Esophagus squamous epithelium (tissue), 5 donors: Measurements from ENCODE around the gene TMEM263. TPM values are rescaled to one million over a fixed set of nuclear protein-coding genes. Genes with fewer than 3 reads are reported as not detected.

Source experiments
- DNase-seq: peaks from one replicate; lab custom pipeline; 2025; lab: John Stamatoyannopoulos, UW
- H3K27ac ChIP-seq, 4 donors: fragments of 200-600 bp; sonication (generic); one replicate each; pipeline ENCODE4 v1.5.1; 2016 to 2019; ENCODE audit warnings: mild to moderate bottlenecking in 1 of 4
- H3K27me3 ChIP-seq, 4 donors: fragments of 200-600 bp; sonication (generic); 1 replicate in 3 of 4; 2 replicates in 1 of 4; pipeline versions ENCODE4 v1.5.1 to v1.6.0; 2017 to 2021; ENCODE audit warnings: antibody characterized with exemption in 1 of 4
- H3K36me3 ChIP-seq, 3 donors: fragments of 200-600 bp; sonication (generic); one replicate each; pipeline ENCODE4 v1.5.1; 2016 to 2019
- H3K4me1 ChIP-seq, 3 donors: fragments of 200-600 bp; sonication (generic); one replicate each; pipeline ENCODE4 v1.5.1; 2017 to 2019
- H3K4me3 ChIP-seq, 4 donors: fragments of 200-600 bp; sonication (generic); 1 replicate in 3 of 4; 2 replicates in 1 of 4; pipeline ENCODE4 v1.5.1; 2016 to 2019; ENCODE audit warnings: mild to moderate bottlenecking in 2 of 4, moderate library complexity in 1 of 4
- H3K9me3 ChIP-seq, 3 donors: fragments of 200-600 bp; sonication (generic); one replicate each; pipeline ENCODE4 v1.5.1; 2016 to 2019
- POLR2A ChIP-seq, 4 donors: fragments of 450-650 bp; IDR thresholded peaks; one replicate each; pipeline ENCODE4 v1.6.1; 2017; ENCODE audit warnings: antibody characterized with exemption in 4 of 4, mild to moderate bottlenecking in 4 of 4, moderate library complexity in 3 of 4
- WGBS, 2 donors: methylation state at CpG; one replicate each; pipeline ENCODE4 v1.1.5; 2018; 5-methylcytosine and 5-hydroxymethylcytosine counted together
- intact Hi-C: fragments of 100-400 bp; cut with DNase I; formaldehyde crosslinking; loops from one replicate; pipeline ENCODE4 v1.15.0; 2022
- total RNA-seq, 4 donors: library from RNA; depleted of rRNA; stranded (reverse); fragments of >200 nt; gene quantifications; one replicate each; pipeline ENCODE4 v1.1.0, GENCODE V29; 2016
- TF ChIP-seq, protein P1 (sequence below), 6 experiments: fragments of 450-650 bp in 4 of 6; fragments of 200-600 bp in 2 of 6; sonication (generic) in 2 of 6; IDR thresholded peaks; one replicate each; pipeline ENCODE4 v1.5.1; 2016 to 2019; ENCODE audit warnings: antibody characterized with exemption in 6 of 6, mild to moderate bottlenecking in 4 of 6, moderate library complexity in 4 of 6
- donor health status: DM: yes; HTN: yes; CAD: no.

TMEM263 gene
- total RNA-seq, 4 donors from 2014 or later, result 5.1 to 12.0 (median 8.6) TPM

DNA sequence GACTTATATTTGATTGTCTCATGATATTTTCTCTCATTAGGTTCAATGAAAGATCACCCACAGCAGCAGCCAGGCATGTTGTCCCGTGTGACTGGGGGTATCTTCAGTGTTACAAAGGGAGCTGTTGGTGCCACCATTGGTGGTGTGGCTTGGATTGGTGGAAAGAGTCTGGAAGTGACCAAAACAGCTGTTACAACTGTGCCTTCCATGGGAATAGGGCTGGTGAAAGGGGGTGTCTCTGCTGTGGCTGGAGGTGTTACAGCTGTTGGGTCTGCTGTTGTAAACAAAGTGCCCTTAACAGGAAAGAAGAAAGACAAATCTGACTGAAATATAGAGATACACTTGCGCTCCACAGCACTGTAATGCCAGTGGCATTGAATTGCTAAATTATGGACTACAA is 15.4 kb downstream of the TMEM263 start:
- intact Hi-C loops, result no loop called here
- Histone ChIP-seq H3K36me3 (peaks cover 0 to 49% (median 0%) of the 10 kb centered on the region in 3 donors), H3K27me3 (no peaks in the 10 kb centered on the region), H3K4me3 (no peak overlapping the region), H3K4me1 (peaks cover 0 to 21% (median 3%) of the 10 kb centered on the region in 3 donors), H3K27ac (no peak overlapping the region), H3K9me3 (no peaks in the 10 kb centered on the region)
- DNase-seq, result no peak
- TF ChIP-seq, protein P1, sequence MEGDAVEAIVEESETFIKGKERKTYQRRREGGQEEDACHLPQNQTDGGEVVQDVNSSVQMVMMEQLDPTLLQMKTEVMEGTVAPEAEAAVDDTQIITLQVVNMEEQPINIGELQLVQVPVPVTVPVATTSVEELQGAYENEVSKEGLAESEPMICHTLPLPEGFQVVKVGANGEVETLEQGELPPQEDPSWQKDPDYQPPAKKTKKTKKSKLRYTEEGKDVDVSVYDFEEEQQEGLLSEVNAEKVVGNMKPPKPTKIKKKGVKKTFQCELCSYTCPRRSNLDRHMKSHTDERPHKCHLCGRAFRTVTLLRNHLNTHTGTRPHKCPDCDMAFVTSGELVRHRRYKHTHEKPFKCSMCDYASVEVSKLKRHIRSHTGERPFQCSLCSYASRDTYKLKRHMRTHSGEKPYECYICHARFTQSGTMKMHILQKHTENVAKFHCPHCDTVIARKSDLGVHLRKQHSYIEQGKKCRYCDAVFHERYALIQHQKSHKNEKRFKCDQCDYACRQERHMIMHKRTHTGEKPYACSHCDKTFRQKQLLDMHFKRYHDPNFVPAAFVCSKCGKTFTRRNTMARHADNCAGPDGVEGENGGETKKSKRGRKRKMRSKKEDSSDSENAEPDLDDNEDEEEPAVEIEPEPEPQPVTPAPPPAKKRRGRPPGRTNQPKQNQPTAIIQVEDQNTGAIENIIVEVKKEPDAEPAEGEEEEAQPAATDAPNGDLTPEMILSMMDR (IDR thresholded peaks at IDR 0.05), result no peak
- no peak for TF ChIP-seq POLR2A (IDR thresholded peaks at IDR 0.05)
- 93 to 95% methylated on average over 2 of the region's 2 CpGs for WGBS, 2 donors

DNA sequence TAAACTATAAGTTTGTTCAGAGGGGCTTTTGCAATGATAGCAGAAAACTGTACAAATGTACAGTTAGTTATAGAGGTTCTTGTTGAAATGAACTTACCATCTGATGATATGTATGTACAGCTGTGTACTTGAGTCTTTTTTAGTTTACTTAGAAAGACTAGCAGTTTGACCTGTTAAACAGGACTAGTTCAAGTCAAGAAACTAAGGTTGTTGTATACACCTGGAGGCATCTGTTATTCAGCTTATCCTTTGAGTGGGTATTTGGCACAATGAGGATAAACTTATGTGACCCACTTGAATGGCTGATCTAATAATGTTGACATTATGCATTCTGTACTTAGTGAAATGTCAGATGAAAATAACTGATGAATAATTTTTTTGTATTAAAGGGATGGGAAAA is 17.8 kb downstream of the TMEM263 start:
- no peaks in the 10 kb centered on the region for H3K27me3 ChIP-seq
- TF ChIP-seq, protein P1 (IDR thresholded peaks at IDR 0.05), result no peak
- TF ChIP-seq POLR2A (IDR thresholded peaks at IDR 0.05), result no peak
- H3K27ac ChIP-seq, result no peak overlapping the region
- peaks cover 0 to 33% (median 0%) of the 10 kb centered on the region in 3 donors for H3K36me3 ChIP-seq
- DNase-seq, result no peak
- H3K9me3 ChIP-seq, result no peaks in the 10 kb centered on the region
- no peak overlapping the region for H3K4me3 ChIP-seq
- peaks cover 0 to 42% (median 9%) of the 10 kb centered on the region in 3 donors for H3K4me1 ChIP-seq
- intact Hi-C loops, result no loop called here

DNA sequence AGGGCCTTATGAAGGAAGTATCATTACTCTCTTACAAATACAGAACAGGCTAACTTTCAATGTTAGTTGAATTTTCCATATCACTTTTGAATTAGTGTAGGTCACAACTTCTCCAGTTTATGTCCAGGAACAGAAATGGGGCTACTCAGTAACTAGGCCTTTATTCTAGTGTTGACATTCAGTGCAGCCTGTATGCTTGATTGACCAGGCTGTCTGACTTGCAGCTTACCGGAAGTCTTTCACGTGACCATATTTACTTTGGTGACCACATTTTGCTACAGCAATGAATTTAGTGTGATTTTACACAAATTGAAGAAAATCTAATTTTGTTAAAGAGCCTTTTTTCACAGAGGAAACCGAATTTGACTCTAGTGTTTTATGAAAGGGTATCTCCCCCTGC is 18.8 kb downstream of the TMEM263 start:
- H3K27me3 ChIP-seq, result no peaks in the 10 kb centered on the region
- peaks cover 0 to 25% (median 0%) of the 10 kb centered on the region in 3 donors for H3K36me3 ChIP-seq
- peaks cover 0 to 52% (median 9%) of the 10 kb centered on the region in 3 donors for H3K4me1 ChIP-seq
- no peak overlapping the region for H3K27ac ChIP-seq
- WGBS, 2 donors, result 64 to 79% methylated on average over 3 of the region's 3 CpGs
- TF ChIP-seq, protein P1 (IDR thresholded peaks at IDR 0.05), result no peak
- TF ChIP-seq POLR2A (IDR thresholded peaks at IDR 0.05), result no peak
- H3K4me3 ChIP-seq, result no peak overlapping the region
- no peak for DNase-seq
- H3K9me3 ChIP-seq, result no peaks in the 10 kb centered on the region
- intact Hi-C loops, result no loop called here

DNA sequence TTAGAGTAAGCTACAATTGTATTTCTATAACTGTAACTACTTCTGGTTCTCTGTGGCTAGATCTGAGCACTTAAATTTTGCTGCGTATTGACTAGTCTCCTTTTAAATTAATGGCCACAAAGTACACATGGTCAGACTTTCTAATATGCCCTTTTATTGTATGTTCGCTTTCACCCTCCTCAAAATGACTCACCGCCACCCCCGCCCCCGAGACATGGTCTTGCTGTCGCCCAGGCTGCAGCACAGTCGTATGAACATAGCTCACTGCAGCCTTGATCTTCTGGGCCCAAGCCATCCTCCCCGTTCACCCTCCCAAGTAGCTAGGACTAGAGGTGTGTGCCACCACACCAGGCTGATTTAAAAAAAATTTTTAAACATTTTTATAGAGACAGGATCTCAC is 19.4 kb downstream of the TMEM263 start:
- intact Hi-C loops, result no loop called here
- no peak overlapping the region for H3K27ac ChIP-seq

DNA sequence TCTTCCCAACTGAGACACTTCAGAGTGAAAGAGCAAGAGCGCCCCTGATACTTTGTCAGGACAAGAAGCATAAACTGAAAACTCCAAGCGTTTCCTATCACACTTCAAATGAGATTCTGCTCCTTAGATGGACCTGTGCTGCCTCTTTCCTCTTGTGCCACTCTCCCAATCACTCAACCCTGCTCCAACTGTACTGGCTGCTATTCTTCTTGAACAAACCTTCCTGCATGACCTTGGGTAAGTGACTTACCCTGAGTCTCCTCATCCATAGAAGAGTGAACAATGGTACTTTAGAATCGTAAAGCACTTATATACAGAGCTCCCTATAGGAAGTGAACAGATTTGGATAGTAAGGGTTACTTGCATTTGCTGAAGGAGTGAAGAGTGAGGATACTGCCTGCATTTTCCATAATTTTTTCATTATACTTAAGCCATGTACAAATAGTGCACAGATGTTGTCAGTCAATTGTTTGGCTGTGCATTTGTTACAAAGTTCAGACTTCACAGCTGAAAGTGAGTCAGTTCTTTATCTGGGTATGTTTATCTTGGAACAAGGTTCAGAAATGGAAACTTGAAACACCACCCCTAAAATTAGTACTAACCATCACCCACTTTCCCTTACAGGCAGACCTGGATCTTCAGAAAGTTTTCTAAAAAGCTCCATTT is 20.4 kb downstream of the TMEM263 start:
- intact Hi-C loops, result no loop called here
- Histone ChIP-seq H3K4me1 (peaks cover 0 to 52% (median 9%) of the 10 kb centered on the region in 3 donors), H3K36me3 (peaks cover 0 to 9% (median 0%) of the 10 kb centered on the region in 3 donors), H3K9me3 (no peaks in the 10 kb centered on the region), H3K4me3 (no peak overlapping the region), H3K27ac (no peak overlapping the region), H3K27me3 (no peaks in the 10 kb centered on the region)
- DNase-seq, result no peak
- TF ChIP-seq POLR2A (IDR thresholded peaks at IDR 0.05), result no peak
- TF ChIP-seq, protein P1 (IDR thresholded peaks at IDR 0.05), result no peak
- whole genome bisulfite sequencing, 2 donors, result 83 to 87% methylated on average over 3 of the region's 3 CpGs

More for the DNA sequence above, 19.4 kb downstream of the TMEM263 start:
- peaks cover 0 to 52% (median 9%) of the 10 kb centered on the region in 3 donors for H3K4me1 ChIP-seq
- peaks cover 0 to 19% (median 0%) of the 10 kb centered on the region in 3 donors for H3K36me3 ChIP-seq
- DNase-seq, result no peak
- no peak for TF ChIP-seq POLR2A (IDR thresholded peaks at IDR 0.05)
- TF ChIP-seq, protein P1 (IDR thresholded peaks at IDR 0.05), result no peak
- H3K27me3 ChIP-seq, result no peaks in the 10 kb centered on the region
- H3K4me3 ChIP-seq, result no peak overlapping the region
- no peaks in the 10 kb centered on the region for H3K9me3 ChIP-seq
- 88 to 98% methylated on average over 8 of the region's 8 CpGs for WGBS, 2 donors
